Cardiac fibroblast (primary cell): ENCODE results near the gene NBL1.

Experiments
- DNase-seq, 2 donors: peaks; one replicate each; pipeline versions ENCODE4 v3.0.0 to v3.0.0-alpha.2; 2010; ENCODE audit warnings: low read depth in 2 of 2
- H3K4me3 ChIP-seq, 2 donors: replicated peaks in 1 of 2; 1 replicate in 1 of 2; 2 replicates in 1 of 2; pipeline ENCODE4 v1.5.1; 2011; ENCODE audit warnings: low read depth in 2 of 2, low read length in 2 of 2, mild to moderate bottlenecking in 2 of 2, moderate library complexity in 1 of 2
- CTCF ChIP-seq: IDR thresholded peaks from one replicate; pipeline ENCODE4 v1.5.1; 2011; ENCODE audit warnings: low read depth, mild to moderate bottlenecking, low read length, inconsistent platforms

NBL1 gene

DNA sequence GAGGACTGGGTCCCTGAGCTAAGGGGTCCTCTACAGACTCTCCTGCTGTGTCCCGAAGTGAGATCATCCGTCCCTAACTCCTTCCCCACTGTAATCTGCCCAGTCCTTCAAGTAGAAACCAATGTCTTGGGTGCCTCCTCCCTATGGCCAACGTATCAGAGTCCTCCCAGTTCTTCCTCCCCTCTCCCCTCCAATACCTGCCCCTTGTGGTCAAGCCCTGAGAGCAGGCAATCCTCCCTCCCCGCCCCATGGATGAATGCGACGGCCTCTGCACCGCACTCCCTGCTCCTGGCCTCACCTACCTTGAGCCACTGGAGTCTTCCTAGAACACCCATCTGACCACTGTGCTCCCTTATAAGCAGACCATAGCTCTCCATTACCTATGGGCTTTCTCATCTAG lies 51.7 kb downstream of the NBL1 start:
- no peak overlapping the region for H3K4me3 ChIP-seq
- no peak for DNase-seq
- TF ChIP-seq CTCF, result no peak

DNA sequence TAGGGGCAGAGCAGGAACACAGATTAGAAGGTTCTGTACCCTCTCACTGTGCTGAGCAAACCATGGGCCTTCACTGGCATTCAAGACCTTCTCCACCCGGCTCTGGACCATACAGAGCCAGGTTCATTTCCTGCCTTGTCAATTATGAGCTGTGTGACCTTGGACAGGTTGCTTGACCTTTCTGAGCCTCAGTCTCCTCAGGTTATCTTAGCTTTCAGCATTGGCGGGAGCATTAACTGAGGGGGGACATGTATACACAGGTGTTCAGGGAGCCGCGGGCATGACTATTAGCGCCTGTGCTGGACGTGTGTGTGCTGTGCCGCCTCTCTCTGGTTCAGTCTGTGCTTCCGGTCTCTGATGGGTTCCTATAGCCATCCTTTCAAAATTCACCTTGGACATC lies 52.7 kb downstream of the NBL1 start:
- H3K4me3 ChIP-seq, result no peak overlapping the region
- DNase-seq, result no peak
- no peak for TF ChIP-seq CTCF

- no peak overlapping the region for H3K4me3 ChIP-seq
Observed at GRCh38 chr1:19698181-19698580, 54.1 kb downstream of the NBL1 start.

DNA sequence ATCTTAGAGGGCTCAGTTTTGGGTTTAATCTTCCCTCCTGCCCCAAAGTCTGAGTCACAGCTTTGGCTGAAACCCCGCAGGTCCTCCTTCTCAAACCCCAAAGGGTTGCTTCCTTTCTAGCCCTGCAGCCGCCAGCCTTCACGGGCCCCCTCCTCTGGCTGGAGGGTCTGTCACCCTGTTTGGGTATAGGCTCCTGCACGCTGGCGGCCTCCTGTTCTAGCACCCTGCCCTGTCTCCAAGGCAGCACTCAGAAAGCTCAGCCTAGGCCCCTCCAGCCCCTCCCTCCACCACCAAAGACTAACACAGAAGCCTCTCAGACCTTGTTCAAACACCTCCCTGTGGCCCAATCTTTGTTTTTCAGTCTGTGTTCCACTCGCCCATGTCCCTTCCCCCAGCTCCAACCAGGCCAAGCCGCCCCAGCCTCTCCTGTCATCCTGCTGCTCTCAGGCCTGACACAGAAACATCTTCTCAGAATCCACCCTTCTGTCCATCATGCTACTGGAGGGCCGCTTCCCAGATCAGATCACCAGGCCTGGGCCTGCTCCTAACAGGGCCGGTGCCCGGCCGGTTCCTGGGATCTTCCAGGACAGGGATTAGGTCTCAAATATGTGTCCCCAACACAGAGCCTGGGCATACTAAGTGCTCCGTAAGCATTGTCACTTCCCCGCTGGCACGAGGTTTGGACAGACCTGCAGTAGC lies 56.1 kb downstream of the NBL1 start:
- no peak for TF ChIP-seq CTCF
- DNase-seq, result no peak
- no peak overlapping the region for H3K4me3 ChIP-seq

More at GRCh38 chr1:19698181-19698580, 54.1 kb downstream of the NBL1 start:
- DNase-seq, result no peak
- no peak for TF ChIP-seq CTCF

DNA sequence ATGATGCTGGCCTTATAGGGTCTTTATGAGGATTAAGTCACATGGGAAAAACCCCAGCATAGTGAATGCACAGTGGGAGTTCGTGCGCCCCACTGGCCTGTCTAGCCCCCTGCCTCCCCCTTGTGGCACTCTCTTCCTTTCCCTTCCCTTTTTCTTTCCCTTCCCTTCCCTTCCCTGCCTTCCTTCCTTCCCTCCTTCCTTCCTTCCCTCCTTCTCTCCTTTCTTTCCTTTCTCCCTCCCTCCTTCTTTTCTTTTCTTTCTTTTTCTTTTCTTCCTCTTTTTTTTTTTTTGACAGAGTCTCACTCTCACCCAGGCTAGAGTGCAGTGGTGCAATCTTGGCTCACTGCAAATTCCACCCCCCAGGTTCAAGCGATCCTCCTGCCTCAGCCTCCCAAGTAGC lies 59.2 kb downstream of the NBL1 start:
- TF ChIP-seq CTCF, result no peak
- DNase-seq, result no peak
- no peak overlapping the region for H3K4me3 ChIP-seq

DNA sequence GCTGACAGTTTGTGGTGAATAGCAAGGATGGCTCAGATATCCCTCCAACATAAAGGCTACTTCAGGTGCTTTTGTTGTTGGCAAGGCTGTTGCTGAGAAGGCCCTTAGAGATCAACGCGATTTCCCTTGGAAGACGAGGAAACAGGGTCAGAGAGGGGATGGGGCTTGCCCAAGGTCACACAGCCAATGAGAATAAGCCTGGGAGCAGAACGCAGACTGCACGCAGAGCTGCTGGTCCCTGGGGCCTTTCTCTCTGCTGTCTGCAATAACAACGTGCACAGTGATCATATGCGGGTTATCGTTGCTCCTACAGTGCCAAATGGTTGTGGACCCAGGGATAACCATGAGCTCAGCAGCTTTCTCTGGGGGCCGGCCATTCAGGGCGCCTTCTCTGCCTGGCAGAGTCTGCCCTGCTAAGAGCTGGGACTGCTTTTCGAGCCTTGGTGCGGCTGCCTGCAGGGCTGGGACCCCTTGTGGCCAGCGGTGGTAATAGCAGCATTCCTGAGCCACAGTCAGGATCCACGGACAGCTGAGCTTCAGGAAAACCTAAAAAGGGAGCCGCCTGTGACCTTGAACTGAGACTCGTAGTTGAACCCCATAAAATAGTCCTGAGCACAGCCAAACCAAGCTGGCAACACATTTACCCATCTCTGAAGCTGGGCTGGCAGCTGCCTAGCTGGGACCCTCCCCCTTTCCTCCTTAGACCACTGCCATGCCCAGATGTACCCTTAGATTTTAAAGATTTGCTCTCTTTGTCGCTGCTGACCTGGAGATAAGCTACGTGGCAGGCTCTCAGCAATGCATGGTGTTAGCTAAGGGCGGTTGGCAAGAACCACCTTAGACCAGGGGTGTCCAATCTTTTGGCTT lies 60.4 kb downstream of the NBL1 start:
- peak; percentile 98 for TF ChIP-seq CTCF
- DNase-seq, result peak; percentile 78 to 84
- H3K4me3 ChIP-seq, result peak overlapping the region in 1 of 2 donors; percentile 18
